ENCODE results near the gene ETS1.

ETS1 gene

GRCh38 chr11:128564642-128565245 lies 22.6 kb downstream of the ETS1 start:
- DNase-seq = no peak

GRCh38 chr11:128563942-128564641 lies 23.3 kb downstream of the ETS1 start:
- no peak for DNase-seq

- no peak for DNase-seq
These were observed 24.1 kb downstream of the ETS1 start for GRCh38 chr11:128563308-128563707.

GRCh38 chr11:128559496-128560103 lies 27.8 kb downstream of the ETS1 start:
- no peak for DNase-seq

GRCh38 chr11:128555606-128556005 lies 31.8 kb downstream of the ETS1 start:
- DNase-seq = no peak

GRCh38 chr11:128553662-128554362 lies 33.5 kb downstream of the ETS1 start:
- no peak for DNase-seq

GRCh38 chr11:128552783-128553661 lies 34.3 kb downstream of the ETS1 start:
- DNase-seq = no peak

GRCh38 chr11:128551611-128552335 lies 35.6 kb downstream of the ETS1 start:
- no peak for DNase-seq

GRCh38 chr11:128551058-128551457 lies 36.3 kb downstream of the ETS1 start:
- DNase-seq = no peak

- DNase-seq = no peak
These were observed 37.0 kb downstream of the ETS1 start for GRCh38 chr11:128550261-128550821.

GRCh38 chr11:128549256-128549944 lies 38.0 kb downstream of the ETS1 start:
- no peak for DNase-seq

- peak; percentile 17 for DNase-seq
These were observed 38.6 kb downstream of the ETS1 start for GRCh38 chr11:128548649-128549255.

GRCh38 chr11:128547946-128548648 lies 39.3 kb downstream of the ETS1 start:
- DNase-seq = no peak

- no peak for DNase-seq
These were observed 40.4 kb downstream of the ETS1 start for GRCh38 chr11:128546916-128547315.

- no peak for DNase-seq
These were observed 42.8 kb downstream of the ETS1 start for GRCh38 chr11:128544471-128545051.

GRCh38 chr11:128540469-128540868 lies 46.9 kb downstream of the ETS1 start:
- no peak for DNase-seq

- no peak for DNase-seq
These were observed 50.9 kb downstream of the ETS1 start for GRCh38 chr11:128536506-128536905.

GRCh38 chr11:128535468-128536457 lies 51.6 kb downstream of the ETS1 start:
- no peak for DNase-seq
